GM12892 (cell line): ENCODE data around the gene TEKT4.

Experiments
- POLR2A ChIP-seq: IDR thresholded peaks from 2 replicates; pipeline ENCODE4 v1.6.1; 2011; ENCODE audit warnings: low read depth, low read length, control low read depth
- POLR2AphosphoS5 ChIP-seq: IDR thresholded peaks from 2 replicates; pipeline ENCODE4 v1.6.1; 2011; ENCODE audit warnings: low read depth, low read length, control low read depth

- TF ChIP-seq POLR2AphosphoS5 (no peak), POLR2A (no peak)
Observed at GRCh38 chr2:94875820-94876522, 4.7 kb downstream of the TEKT4 start.
